ENCODE data around the gene ZFYVE28. TPM values are rescaled to one million over a fixed set of nuclear protein-coding genes. Genes with fewer than 3 reads are reported as not detected.

The ZFYVE28 gene
- total RNA-seq, 4 donors from 2014 or later = 8.5 to 15.0 (median 11.7) TPM

DNA sequence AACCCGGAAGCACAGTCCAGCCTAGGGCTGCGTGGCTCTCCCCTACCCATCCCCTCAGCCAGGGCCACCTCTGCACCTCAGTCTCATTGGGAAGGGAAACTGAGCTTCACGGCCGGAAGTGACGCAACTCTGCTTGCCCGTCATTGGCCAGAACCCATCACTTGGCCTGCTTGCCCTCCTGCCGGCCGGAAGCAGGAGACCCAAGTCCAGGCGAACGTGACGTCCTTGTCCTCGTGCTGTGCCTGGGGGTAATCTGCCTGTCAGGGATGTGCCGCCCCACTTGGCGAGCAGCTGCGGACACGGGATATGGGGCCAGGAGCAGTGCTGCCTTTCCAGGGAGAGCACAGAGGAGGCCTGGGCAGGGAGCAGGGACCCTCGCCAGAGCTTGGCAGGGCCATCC, 31.2 kb downstream of the ZFYVE28 start:
- TF ChIP-seq, protein P1, sequence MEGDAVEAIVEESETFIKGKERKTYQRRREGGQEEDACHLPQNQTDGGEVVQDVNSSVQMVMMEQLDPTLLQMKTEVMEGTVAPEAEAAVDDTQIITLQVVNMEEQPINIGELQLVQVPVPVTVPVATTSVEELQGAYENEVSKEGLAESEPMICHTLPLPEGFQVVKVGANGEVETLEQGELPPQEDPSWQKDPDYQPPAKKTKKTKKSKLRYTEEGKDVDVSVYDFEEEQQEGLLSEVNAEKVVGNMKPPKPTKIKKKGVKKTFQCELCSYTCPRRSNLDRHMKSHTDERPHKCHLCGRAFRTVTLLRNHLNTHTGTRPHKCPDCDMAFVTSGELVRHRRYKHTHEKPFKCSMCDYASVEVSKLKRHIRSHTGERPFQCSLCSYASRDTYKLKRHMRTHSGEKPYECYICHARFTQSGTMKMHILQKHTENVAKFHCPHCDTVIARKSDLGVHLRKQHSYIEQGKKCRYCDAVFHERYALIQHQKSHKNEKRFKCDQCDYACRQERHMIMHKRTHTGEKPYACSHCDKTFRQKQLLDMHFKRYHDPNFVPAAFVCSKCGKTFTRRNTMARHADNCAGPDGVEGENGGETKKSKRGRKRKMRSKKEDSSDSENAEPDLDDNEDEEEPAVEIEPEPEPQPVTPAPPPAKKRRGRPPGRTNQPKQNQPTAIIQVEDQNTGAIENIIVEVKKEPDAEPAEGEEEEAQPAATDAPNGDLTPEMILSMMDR (IDR thresholded peaks at IDR 0.05; ENCODE audit: low read depth) = no peak

DNA sequence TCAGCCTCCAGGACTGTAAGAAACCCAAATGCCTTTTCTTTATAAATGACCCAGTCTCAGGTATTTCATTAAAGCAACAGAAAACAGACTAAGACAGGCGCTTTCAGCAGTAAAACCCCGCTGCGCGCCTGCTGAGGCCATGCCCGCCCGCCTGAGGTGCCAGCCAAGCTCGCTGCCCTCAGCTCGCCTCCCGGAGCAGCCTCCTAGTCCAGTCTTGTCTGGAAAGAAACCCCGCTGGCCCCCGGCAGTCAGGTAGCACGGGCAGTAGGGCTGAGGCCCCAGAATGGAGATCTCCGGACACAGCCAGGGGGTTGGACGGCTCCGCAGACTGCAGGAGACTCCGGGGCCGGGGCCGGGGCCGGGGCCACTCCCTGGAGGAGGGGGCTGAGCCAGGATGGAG, 31.7 kb downstream of the ZFYVE28 start:
- TF ChIP-seq, protein P1 (IDR thresholded peaks at IDR 0.05; ENCODE audit: low read depth) = no peak

DNA sequence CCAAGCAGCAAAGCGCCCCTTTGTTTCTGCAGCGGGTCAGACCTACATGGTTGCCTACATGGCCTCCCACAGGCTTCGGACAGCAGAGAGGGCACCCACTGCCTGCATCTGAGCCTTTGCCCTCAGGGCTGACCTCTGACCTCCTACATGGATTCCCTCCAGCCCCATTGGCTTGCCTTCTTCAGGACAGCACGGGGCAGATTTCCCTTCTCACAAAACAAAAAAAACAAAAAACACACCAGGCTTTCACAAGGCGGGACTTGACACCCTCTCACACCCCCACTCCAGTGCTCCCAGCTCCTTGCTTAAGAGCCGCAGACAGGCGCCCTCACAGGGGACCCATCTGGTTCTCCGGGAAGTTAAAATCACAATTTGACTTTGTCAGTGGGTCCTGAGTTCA, 32.9 kb downstream of the ZFYVE28 start:
- TF ChIP-seq, protein P1 (IDR thresholded peaks at IDR 0.05; ENCODE audit: low read depth) = no peak

DNA sequence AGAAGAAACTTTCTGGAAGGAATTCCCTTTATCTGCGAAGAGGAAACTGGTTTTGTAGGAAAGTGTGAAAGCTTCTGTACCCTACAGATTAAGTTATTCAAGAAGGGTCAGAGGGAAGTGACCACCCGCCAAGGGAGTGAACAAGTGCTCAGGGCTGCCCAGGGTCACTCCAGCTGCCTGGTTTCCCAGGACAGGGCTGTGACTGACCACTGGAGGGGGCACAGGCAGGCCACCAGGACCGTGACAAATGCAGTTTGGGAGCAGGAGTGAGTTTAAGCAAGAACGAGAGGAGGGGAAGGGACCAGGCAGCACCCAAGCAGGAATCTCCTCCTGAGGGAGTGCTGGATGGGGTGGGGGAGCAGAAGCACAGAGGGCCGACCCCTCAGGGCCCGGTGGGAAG, 34.2 kb downstream of the ZFYVE28 start:
- TF ChIP-seq, protein P1 (IDR thresholded peaks at IDR 0.05; ENCODE audit: low read depth) = no peak

DNA sequence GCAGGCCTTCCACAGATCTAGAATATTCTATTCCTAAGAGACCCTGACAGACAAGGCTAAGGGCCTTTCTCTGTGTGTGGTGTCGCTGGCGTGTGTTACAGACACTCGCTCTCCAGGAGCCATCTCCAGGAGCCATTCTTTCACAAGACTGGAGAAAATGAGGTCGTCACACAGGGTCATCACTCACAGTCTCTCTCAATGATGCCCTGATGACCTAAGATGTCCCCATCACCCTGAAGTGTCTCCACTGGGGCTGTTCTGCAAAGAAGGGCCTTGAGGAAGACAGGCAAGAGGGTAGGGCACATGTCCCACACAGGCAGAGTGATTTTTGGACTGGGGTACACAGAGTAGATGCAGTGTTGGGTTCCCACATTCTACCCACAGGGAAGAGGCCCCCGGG, 34.7 kb downstream of the ZFYVE28 start:
- TF ChIP-seq, protein P1 (IDR thresholded peaks at IDR 0.05; ENCODE audit: low read depth) = no peak

DNA sequence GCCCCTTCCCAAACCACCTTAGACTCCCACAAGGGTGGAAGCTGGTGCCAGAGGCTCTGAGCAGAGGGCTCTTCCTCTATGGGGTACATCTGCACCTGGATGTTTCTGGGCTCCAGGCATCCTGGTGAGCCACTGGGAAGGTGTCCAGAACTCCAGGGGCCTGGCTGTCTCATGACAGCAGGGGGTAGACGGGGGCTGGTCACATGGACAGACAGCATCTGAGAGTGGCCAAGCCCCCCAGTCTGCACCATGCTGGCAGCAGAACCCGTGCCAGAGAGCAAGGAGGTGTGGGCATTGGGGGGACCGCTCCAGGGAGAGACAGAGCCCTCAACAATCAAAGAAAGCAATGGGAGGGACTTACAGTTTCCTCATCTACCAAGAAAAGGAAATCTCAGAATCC, 39.5 kb downstream of the ZFYVE28 start:
- TF ChIP-seq, protein P1 (IDR thresholded peaks at IDR 0.05; ENCODE audit: low read depth) = no peak

- TF ChIP-seq, protein P1 (IDR thresholded peaks at IDR 0.05; ENCODE audit: low read depth) = no peak
Observed at GRCh38 chr4:2378401-2378800, 40.0 kb downstream of the ZFYVE28 start.
